H1 (cell line): ENCODE measurements around the gene PCDHA11. TPM values are rescaled to one million over a fixed set of nuclear protein-coding genes. Genes with fewer than 3 reads are reported as not detected.

ENCODE experiments used
- CTCF ChIA-PET: fragments of 300-600 bp; sonication (Branson Sonifier 250); formaldehyde crosslinking; loops from one replicate; lab custom pipeline; 2021; ENCODE audit not compliant: partially characterized antibody; lab: Charles Lee
- POLR2A ChIA-PET: fragments of 300-600 bp; sonication (Branson Sonifier 250); formaldehyde crosslinking; loops from one replicate; lab custom pipeline; 2021; ENCODE audit warnings: inconsistent platforms; ENCODE audit not compliant: partially characterized antibody; lab: Charles Lee
- DNase-seq, 2 experiments: peaks; one replicate each; pipeline versions ENCODE4 v3.0.0 to v3.0.0-alpha.2; 2010 to 2022; ENCODE audit warnings: low spot score in 2 of 2, low read depth in 1 of 2, mixed read lengths in 1 of 2
- FAIRE-seq: peaks from 2 replicates; lab custom pipeline; 2011; peaks lifted over from hg19 to GRCh38; lab: Jason Lieb, UNC
- H2AFZ ChIP-seq: 2 replicates; pipeline ENCODE4 v1.8.1; 2012; ENCODE audit warnings: low read length, inconsistent platforms
- H2AK5ac ChIP-seq: 2 replicates; pipeline ENCODE4 v1.6.1; 2013; ENCODE audit warnings: low read depth, low read length
- H2BK120ac ChIP-seq: replicated peaks from 2 replicates; pipeline ENCODE3; 2013; ENCODE audit warnings: low read depth, low read length, inconsistent platforms
- H2BK12ac ChIP-seq: 2 replicates; pipeline ENCODE4 v1.6.1; 2013; ENCODE audit warnings: low read depth, low read length
- H2BK15ac ChIP-seq: 2 replicates; pipeline ENCODE4 v1.6.1; 2013; ENCODE audit warnings: low read length
- H2BK20ac ChIP-seq: 2 replicates; pipeline ENCODE4 v1.6.1; 2013; ENCODE audit warnings: low read length
- H2BK5ac ChIP-seq: 2 replicates; pipeline ENCODE4 v1.6.1; 2013; ENCODE audit warnings: low read depth, low read length
- H3K14ac ChIP-seq: 2 replicates; pipeline ENCODE4 v1.6.1; 2013; ENCODE audit warnings: inconsistent platforms; ENCODE audit not compliant: insufficient read length
- H3K18ac ChIP-seq: 2 replicates; pipeline ENCODE4 v1.6.1; 2013; ENCODE audit warnings: low read length; ENCODE audit errors: extremely low read depth
- H3K23ac ChIP-seq: 2 replicates; pipeline ENCODE4 v1.6.1; 2013; ENCODE audit warnings: inconsistent platforms; ENCODE audit not compliant: insufficient read length
- H3K23me2 ChIP-seq: 2 replicates; pipeline ENCODE4 v1.6.1; 2013; ENCODE audit warnings: low read depth, low read length
- H3K27ac ChIP-seq: 2 replicates; pipeline ENCODE4 v1.6.1; 2011; ENCODE audit warnings: low read depth, low read length, inconsistent platforms
- H3K27me3 ChIP-seq, 4 experiments: replicated peaks in 1 of 4; 1 replicate in 1 of 4; 2 replicates in 3 of 4; pipeline versions ENCODE4 v1.6.1 to v1.8.1; 2011 to 2013; ENCODE audit warnings: low read length in 3 of 4, mild to moderate bottlenecking in 3 of 4, inconsistent platforms in 2 of 4, mixed read lengths in 2 of 4, moderate library complexity in 1 of 4; ENCODE audit not compliant: control insufficient read depth in 3 of 4, insufficient read depth in 3 of 4; ENCODE audit errors: extremely low read depth in 1 of 4
- H3K36me3 ChIP-seq, 4 experiments: 2 replicates each; pipeline versions ENCODE4 v1.6.1 to v1.8.1; 2011 to 2013; ENCODE audit warnings: mild to moderate bottlenecking in 4 of 4, low read length in 3 of 4, moderate library complexity in 2 of 4, control low read depth in 1 of 4, inconsistent platforms in 1 of 4; ENCODE audit not compliant: insufficient read depth in 4 of 4, control insufficient read depth in 2 of 4
- H3K4ac ChIP-seq: replicated peaks from 2 replicates; pipeline ENCODE3; 2013; ENCODE audit warnings: low read length, low read depth, mixed read lengths, inconsistent platforms; ENCODE audit not compliant: insufficient read length
- H3K4me1 ChIP-seq, 4 experiments: replicated peaks in 1 of 4; 1 replicate in 1 of 4; 2 replicates in 3 of 4; pipeline versions ENCODE4 v1.6.1 to v1.8.1; 2011 to 2013; ENCODE audit warnings: low read length in 3 of 4, inconsistent platforms in 2 of 4, mixed read lengths in 1 of 4; ENCODE audit not compliant: insufficient read depth in 4 of 4, control insufficient read depth in 3 of 4
- H3K4me2 ChIP-seq, 2 experiments: 2 replicates each; pipeline versions ENCODE4 v1.6.1 to v1.8.1; 2011 to 2013; ENCODE audit warnings: low read depth in 2 of 2, low read length in 2 of 2, control low read depth in 1 of 2, inconsistent platforms in 1 of 2, mild to moderate bottlenecking in 1 of 2; ENCODE audit not compliant: insufficient read depth in 1 of 2
- H3K4me3 ChIP-seq, 4 experiments: fragments of 200-600, 300-600 bp in 1 of 4; sonication (generic), shearing (Covaris generic), sonication (Bioruptor Twin) in 1 of 4; 2 replicates each; pipeline versions ENCODE4 v1.5.1 to v1.8.1; 2011 to 2016; ENCODE audit warnings: low read length in 4 of 4, low read depth in 3 of 4, control low read depth in 2 of 4, inconsistent platforms in 2 of 4, mild to moderate bottlenecking in 2 of 4, mixed read lengths in 1 of 4, moderate library complexity in 1 of 4; ENCODE audit not compliant: insufficient read depth in 2 of 4; ENCODE audit errors: extremely low read depth in 1 of 4
- H3K56ac ChIP-seq: replicated peaks from 2 replicates; pipeline ENCODE3; 2013; ENCODE audit warnings: low read depth, mild to moderate bottlenecking, mixed read lengths, low read length, inconsistent platforms; ENCODE audit not compliant: insufficient read length
- H3K79me1 ChIP-seq: 2 replicates; pipeline ENCODE4 v1.6.1; 2013; ENCODE audit warnings: low read depth, low read length, control low read depth
- H3K79me2 ChIP-seq, 2 experiments: 2 replicates each; pipeline versions ENCODE4 v1.6.1 to v1.8.1; 2012 to 2013; ENCODE audit warnings: low read length in 2 of 2, mild to moderate bottlenecking in 2 of 2, inconsistent platforms in 1 of 2; ENCODE audit not compliant: insufficient read depth in 2 of 2, control insufficient read depth in 1 of 2
- H3K9ac ChIP-seq, 4 experiments: replicated peaks in 1 of 4; 1 replicate in 1 of 4; 2 replicates in 3 of 4; pipeline versions ENCODE4 v1.6.1 to v1.8.1; 2011 to 2013; ENCODE audit warnings: low read depth in 3 of 4, low read length in 3 of 4, control low read depth in 2 of 4, mild to moderate bottlenecking in 2 of 4, moderate library complexity in 2 of 4, inconsistent platforms in 1 of 4; ENCODE audit errors: extremely low read depth in 1 of 4
- H3K9me3 ChIP-seq, 2 experiments: 2 replicates each; pipeline versions ENCODE4 v1.6.1 to v1.8.1; 2012 to 2013; ENCODE audit warnings: mild to moderate bottlenecking in 2 of 2, moderate library complexity in 2 of 2, control low read depth in 1 of 2, inconsistent platforms in 1 of 2, low read depth in 1 of 2, low read length in 1 of 2, mixed read lengths in 1 of 2; ENCODE audit not compliant: insufficient read depth in 2 of 2
- H4K20me1 ChIP-seq, 2 experiments: replicated peaks in 1 of 2; 2 replicates each; pipeline versions ENCODE3 to v1.8.1; 2011 to 2013; ENCODE audit warnings: inconsistent platforms in 2 of 2, low read length in 2 of 2, mild to moderate bottlenecking in 1 of 2; ENCODE audit not compliant: insufficient read depth in 2 of 2, control insufficient read depth in 1 of 2
- H4K5ac ChIP-seq: 2 replicates; pipeline ENCODE4 v1.6.1; 2013; ENCODE audit warnings: low read length, low read depth, mixed read lengths, inconsistent platforms; ENCODE audit not compliant: insufficient read length
- H4K8ac ChIP-seq: 2 replicates; pipeline ENCODE4 v1.8.0; 2013; ENCODE audit warnings: mild to moderate bottlenecking, moderate library complexity, low read length, inconsistent platforms; ENCODE audit not compliant: insufficient read depth; ENCODE audit errors: extremely low read depth
- H4K91ac ChIP-seq: replicated peaks from 2 replicates; pipeline ENCODE3; 2013; ENCODE audit warnings: low read length, mixed read lengths, inconsistent platforms; ENCODE audit not compliant: insufficient read length
- BACH1 ChIP-seq: IDR thresholded peaks from 2 replicates; pipeline ENCODE4 v1.6.1; 2012; ENCODE audit warnings: low read length, improper control_type of control experiment
- EGR1 ChIP-seq: IDR thresholded peaks from 2 replicates; pipeline ENCODE4 v1.6.1; 2011; ENCODE audit warnings: low read depth, low read length, borderline replicate concordance
- GABPA ChIP-seq: IDR thresholded peaks from 2 replicates; pipeline ENCODE4 v1.6.1; 2011; ENCODE audit warnings: mild to moderate bottlenecking, low read length, moderate library complexity, borderline replicate concordance; ENCODE audit not compliant: insufficient read depth
- KDM1A ChIP-seq: fragments of 200-600, 300-600 bp; sonication (generic); IDR thresholded peaks from 2 replicates; pipeline ENCODE4 v1.7.1; 2016; ENCODE audit warnings: mild to moderate bottlenecking, low read length, borderline replicate concordance
- MAX ChIP-seq: IDR thresholded peaks from 2 replicates; pipeline ENCODE4 v1.6.1; 2012; ENCODE audit warnings: inconsistent platforms
- NRF1 ChIP-seq: IDR thresholded peaks from 2 replicates; pipeline ENCODE4 v1.6.1; 2011; ENCODE audit warnings: mild to moderate bottlenecking, low read depth, low read length, improper control_type of control experiment
- RBBP5 ChIP-seq: IDR thresholded peaks from 2 replicates; pipeline ENCODE4 v1.7.1; 2012; ENCODE audit warnings: low read depth, mild to moderate bottlenecking, inconsistent platforms, low read length, moderate library complexity, borderline replicate concordance
- SP2 ChIP-seq: IDR thresholded peaks from 2 replicates; pipeline ENCODE4 v1.6.1; 2012; ENCODE audit warnings: mild to moderate bottlenecking, low read length, inconsistent platforms
- SP4 ChIP-seq: IDR thresholded peaks from 2 replicates; pipeline ENCODE4 v1.6.1; 2012; ENCODE audit warnings: low read length, inconsistent platforms
- SRF ChIP-seq: IDR thresholded peaks from 2 replicates; pipeline ENCODE4 v1.6.1; 2011; ENCODE audit warnings: mild to moderate bottlenecking, low read depth, low read length, moderate library complexity
- TAF1 ChIP-seq: IDR thresholded peaks from 2 replicates; pipeline ENCODE4 v1.6.1; 2011; ENCODE audit warnings: mild to moderate bottlenecking, low read depth, low read length
- TCF12 ChIP-seq: IDR thresholded peaks from 2 replicates; pipeline ENCODE4 v1.6.1; 2011; ENCODE audit warnings: low read depth, mild to moderate bottlenecking, low read length
- YY1 ChIP-seq: IDR thresholded peaks from 2 replicates; pipeline ENCODE4 v1.6.1; 2011; ENCODE audit warnings: low read depth, mild to moderate bottlenecking, low read length
- WGBS, 2 experiments: shearing (Covaris generic) in 1 of 2; methylation state at CpG; one replicate each; pipeline versions ENCODE4 v1.1.6 to v1.1.7; 2013 to 2015; ENCODE audit warnings: low lambda C conversion rate in 2 of 2, mixed read lengths in 2 of 2, inconsistent platforms in 1 of 2, low coverage in 1 of 2, missing lambda C conversion rate in 1 of 2; ENCODE audit not compliant: insufficient replicate concordance in 2 of 2, insufficient coverage in 1 of 2, insufficient read length in 1 of 2; ENCODE audit errors: extremely low coverage in 1 of 2, missing lambda C conversion rate in 1 of 2; 5-methylcytosine and 5-hydroxymethylcytosine counted together
- polyA plus RNA-seq, 7 experiments: library from polyadenylated mRNA; depleted of rRNA in 3 of 7; stranded (reverse) in 5 of 7; unstranded in 2 of 7; fragments of >200 nt in 5 of 7; fragments of 200-250 nt in 2 of 7; gene quantifications; 1 replicate in 5 of 7; 2 replicates in 1 of 7; 4 replicates in 1 of 7; pipeline versions ENCODE4 v1.2.1 to v1.2.3, GENCODE V29; 2011 to 2013; ENCODE audit warnings: missing spikeins in 2 of 7, mixed read lengths in 2 of 7
- total RNA-seq: library from RNA; stranded (reverse); fragmentation: NEBNext Ultra II Directional; extraction: Animal tissue kit (Norgen Biotek cat#: 25700); gene quantifications from 2 replicates; pipeline ENCODE4 v1.2.1, GENCODE V29; 2021

Gene PCDHA11
- total and polyA plus RNA-seq, 2 of the 8 experiments (the other 6 are each of a cell fraction or from before 2014, with no cell fraction given), result 4.7 to 6.6 TPM

GRCh38 chr5:140883927-140884697 is 15.4 kb downstream of the PCDHA11 start:
- Histone ChIP-seq H2BK120ac (no peak overlapping the region), H2AK5ac (no peak overlapping the region), H4K8ac (peak overlapping the region; percentile 5; the same call in 1 of the 2 replicates), H2BK12ac (no peak overlapping the region), H3K18ac (no peak overlapping the region), H3K4me1 (no peaks in the 10 kb centered on the region), H3K14ac (no peak overlapping the region), H2BK15ac (no peak overlapping the region), H3K9ac (no peak overlapping the region), H2AFZ (no peak overlapping the region), H3K27me3 (no peaks in the 10 kb centered on the region), H3K9me3 (no peaks in the 10 kb centered on the region; a peak in 1 of 4 replicates), H3K36me3 (peaks cover 0 to 5% (median 0%) of the 10 kb centered on the region in 4 experiments; a peak in 1 of 8 replicates), H3K79me1 (no peaks in the 10 kb centered on the region; the same call in 1 of the 2 replicates), H2BK20ac (no peak overlapping the region), H3K4ac (no peak overlapping the region), H3K79me2 (no peaks in the 10 kb centered on the region; a peak in 1 of 4 replicates), H4K20me1 (peaks cover 0 to 5% of the 10 kb centered on the region in 2 experiments), H3K56ac (no peak overlapping the region), H2BK5ac (no peak overlapping the region), H3K23me2 (no peaks in the 10 kb centered on the region), H3K27ac (no peak overlapping the region), H3K4me3 (no peak overlapping the region), H4K91ac (no peak overlapping the region), H4K5ac (no peak overlapping the region), H3K23ac (no peak overlapping the region), H3K4me2 (no peak overlapping the region)
- 97% methylated on average over 74 of the region's 79 CpGs; no CpG with 5 or more reads in 1 of the 2 experiments for WGBS, 2 experiments
- TF ChIP-seq GABPA (no peak), EGR1 (no peak), MAX (no peak), SP2 (no peak), TAF1 (no peak), YY1 (no peak), SRF (no peak), BACH1 (no peak), RBBP5 (no peak), KDM1A (no peak), SP4 (no peak), NRF1 (no peak), TCF12 (no peak)
- FAIRE-seq (no peak), DNase-seq (no peak)
- POLR2A ChIA-PET, result interaction anchor here (0.7 to 2.7 kb wide), 2 partner anchors 42 to 156 kb away, joined by 3 to 17 read pairs; partner anchors contain the start of gene PCDHAC1
- CTCF ChIA-PET, result interaction anchor here (0.6 to 7.5 kb wide), 15 partner anchors 10 to 298 kb away, joined by 3 to 95 read pairs (median 8); partner anchors contain the start of genes PCDHA4, PCDHAC1, PCDHB1 and PCDHB16
